ENCODE measurements around the gene ASTN2.

Gene ASTN2

DNA sequence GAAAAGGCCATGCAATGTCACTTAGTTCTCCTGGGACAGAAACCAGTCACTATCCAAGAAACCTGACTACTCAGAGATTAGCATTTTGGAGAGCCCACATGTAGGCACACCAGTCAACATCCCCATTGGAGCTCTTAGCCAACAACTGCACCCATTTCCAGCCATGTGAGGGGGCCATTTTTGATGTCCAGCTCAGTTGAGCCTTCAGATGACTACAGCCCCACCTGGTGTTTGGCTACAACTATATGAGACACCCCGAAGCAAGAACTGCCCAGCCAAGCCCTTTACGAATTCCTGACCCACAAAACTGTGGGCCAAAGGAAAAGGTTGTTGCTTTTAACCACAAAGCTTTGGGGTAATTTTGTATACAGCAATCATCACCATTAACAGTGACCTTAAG, 300.1 kb downstream of the ASTN2 start:
- DNase-seq (ENCODE audit: low read depth): no peak

DNA sequence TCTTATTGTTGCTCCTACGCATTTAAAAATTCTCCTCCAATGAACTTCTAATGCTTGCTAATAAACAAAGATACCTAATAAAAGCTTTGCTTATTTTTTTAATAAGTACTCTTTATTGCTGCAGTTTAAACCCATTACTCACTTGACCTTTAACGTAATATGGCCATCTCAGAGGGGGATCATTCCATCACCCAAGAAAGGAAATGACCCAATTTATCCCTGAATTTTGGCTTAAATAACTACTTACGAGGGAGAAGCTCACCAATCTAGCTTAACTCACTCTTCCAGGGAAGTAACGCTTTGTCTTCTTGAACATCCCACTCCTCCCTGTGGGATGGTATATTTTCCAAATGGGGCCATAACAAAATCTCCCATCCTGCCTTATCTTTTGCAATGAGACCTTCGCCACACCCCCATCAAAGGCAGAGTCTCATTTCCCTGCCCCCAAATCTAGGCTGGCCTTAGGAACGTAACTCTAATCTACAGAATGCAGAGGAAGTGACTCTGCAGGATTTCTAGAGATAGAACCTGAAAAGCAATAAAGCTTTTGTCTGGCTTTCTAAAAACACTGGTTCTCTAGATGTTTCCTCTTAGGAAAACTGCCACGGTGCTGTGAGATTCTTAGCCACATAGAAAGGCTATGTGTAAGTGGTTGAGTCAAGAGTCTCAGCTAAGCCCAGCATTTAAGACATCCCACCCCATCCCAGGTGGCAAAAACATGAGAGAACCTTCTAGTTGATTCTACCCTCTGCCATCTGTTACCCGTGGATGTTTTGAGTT, 310.0 kb downstream of the ASTN2 start:
- DNase-seq (ENCODE audit: low read depth): no peak

DNA sequence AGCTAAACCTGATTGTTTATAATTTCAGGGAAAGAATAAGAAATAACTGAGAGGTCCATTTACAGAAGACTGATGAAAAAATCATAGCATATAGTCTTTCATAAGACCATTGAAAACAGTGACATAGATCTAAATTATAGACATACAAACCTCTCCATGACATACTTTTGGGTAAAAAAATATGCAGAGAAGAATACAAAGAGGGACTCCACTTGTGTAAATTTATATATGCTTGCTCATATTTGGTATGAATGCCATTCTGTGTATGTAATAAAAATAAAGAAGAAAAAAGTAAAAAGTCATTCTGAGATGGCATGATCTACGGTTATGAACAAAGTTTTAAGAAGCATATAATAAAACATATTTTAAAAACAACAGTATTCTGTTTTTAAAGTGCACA, 310.7 kb downstream of the ASTN2 start:
- DNase-seq (ENCODE audit: low read depth): no peak

DNA sequence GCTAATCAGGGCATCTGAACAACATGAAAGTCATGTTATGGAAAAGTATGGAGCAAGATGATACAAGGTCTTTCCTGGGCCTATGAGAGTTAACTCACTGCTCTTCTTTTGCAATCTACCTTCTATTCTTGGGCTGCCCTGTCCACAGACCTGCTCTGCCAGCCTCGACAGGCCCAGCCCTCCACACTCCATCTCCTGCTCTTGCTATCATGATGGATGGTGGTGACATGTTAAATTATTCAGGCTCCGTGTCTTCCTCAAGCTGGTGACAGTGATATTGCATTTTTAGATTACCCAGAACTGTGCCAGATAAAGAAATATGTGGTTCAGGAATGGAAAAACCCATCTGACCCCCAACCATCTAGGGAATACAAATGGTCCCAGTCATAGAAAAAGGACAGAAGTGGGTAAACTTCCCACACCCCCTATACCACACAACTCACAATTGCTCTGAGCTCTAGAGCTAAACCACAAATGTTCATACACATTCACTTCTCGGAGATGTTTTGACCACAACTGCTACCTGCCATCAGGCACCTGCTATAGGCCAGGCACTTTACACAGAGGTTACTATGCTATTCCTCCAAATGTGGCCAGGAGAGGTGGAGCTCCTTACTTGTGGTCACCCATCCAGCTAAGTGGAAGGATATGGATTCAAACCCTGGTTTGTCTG, 311.3 kb downstream of the ASTN2 start:
- DNase-seq (ENCODE audit: low read depth): no peak

DNA sequence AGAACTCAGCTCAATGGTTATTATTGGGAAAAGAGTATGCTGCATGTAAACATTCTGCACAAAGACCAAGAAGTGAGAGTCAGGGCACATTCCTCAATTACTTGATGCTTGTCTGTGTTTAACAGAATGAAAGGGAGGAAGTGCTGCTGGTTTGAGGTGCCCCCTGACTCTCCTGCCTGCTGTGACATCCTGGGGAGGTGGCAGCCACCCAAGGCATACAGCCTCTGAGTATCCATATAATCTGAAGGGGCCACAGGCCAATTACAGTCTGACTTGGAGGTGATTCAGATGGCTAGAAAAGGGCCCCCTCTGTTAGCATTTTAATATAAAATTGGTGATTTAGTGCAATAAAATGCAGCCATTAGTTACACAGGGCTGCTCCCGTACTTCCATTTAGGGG, 313.8 kb downstream of the ASTN2 start:
- DNase-seq (ENCODE audit: low read depth): no peak

DNA sequence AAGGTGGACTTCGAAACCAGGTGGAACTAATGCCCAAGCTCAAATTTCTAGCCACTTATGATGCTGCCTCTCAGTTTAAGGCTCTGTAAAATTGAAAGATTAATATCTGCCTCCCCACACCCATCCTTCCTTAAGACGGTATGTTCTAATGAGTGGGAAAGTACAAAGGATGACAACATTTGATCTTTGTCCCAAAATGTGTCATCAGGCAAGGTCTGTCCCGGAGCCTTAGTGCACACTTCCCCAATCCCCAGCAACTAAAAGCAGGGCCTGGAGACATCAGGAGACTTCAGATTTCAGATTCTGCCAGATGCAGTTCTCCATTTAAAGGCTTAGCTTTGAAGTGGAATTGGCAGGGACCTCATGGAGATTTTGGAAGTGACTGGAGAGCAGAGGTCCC, 316.5 kb downstream of the ASTN2 start:
- no peak for DNase-seq (ENCODE audit: low read depth)

DNA sequence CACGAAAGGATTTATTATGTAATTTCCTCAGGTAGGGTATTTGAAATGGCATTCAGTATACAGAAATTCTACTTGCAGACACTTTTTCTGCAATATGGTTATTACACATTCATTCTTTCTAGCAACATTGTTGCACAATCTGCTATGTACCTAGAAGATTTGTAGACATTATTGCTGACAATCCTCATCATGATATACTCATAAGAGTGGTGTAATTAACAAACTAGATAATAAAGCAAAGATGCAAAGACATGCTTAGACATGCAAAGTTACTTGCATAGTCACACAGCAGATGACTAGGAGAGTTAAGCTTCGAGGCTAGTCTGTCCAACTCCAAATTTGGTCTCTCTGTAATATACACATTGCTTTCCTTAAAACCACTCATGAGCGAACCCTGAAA, 317.1 kb downstream of the ASTN2 start:
- no peak for DNase-seq (ENCODE audit: low read depth)

DNA sequence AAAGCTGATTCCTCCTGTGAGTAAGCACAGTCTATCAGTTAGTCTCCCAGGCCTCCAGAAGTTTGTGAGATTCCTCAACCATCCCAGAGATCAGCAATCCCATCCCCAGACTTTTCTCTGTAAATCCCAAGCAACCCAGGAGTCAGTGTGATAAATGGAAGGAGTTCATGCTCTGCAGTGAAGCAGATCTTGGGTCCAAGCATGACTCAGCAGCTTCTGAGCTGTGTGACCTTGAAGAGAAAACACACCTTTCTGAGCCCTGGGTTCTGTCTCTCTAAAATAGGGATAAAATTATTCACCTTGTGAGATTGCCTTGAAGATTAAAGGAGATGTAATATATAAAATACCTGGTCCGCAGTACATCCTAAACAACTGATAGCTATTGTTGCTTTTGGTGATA, 318.7 kb downstream of the ASTN2 start:
- no peak for DNase-seq (ENCODE audit: low read depth)

DNA sequence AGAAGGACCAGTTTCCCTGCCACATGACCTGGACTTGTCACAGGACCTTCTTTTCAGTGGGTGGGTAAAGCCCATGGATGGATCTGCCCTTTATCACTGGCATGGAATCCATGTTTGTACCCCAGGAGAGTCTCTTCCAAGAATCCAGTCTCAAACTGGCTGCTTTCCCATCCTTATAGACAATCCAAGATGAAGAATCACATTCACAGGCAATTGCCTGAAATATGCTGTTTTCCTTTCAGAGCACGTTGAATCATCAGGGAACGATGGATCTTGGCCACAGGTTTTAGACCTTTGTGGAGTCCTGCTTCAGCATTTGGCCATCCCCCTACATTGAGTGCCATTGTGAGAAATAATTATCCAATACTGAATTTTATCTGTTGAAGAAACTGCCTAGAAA, 319.8 kb downstream of the ASTN2 start:
- no peak for DNase-seq (ENCODE audit: low read depth)

DNA sequence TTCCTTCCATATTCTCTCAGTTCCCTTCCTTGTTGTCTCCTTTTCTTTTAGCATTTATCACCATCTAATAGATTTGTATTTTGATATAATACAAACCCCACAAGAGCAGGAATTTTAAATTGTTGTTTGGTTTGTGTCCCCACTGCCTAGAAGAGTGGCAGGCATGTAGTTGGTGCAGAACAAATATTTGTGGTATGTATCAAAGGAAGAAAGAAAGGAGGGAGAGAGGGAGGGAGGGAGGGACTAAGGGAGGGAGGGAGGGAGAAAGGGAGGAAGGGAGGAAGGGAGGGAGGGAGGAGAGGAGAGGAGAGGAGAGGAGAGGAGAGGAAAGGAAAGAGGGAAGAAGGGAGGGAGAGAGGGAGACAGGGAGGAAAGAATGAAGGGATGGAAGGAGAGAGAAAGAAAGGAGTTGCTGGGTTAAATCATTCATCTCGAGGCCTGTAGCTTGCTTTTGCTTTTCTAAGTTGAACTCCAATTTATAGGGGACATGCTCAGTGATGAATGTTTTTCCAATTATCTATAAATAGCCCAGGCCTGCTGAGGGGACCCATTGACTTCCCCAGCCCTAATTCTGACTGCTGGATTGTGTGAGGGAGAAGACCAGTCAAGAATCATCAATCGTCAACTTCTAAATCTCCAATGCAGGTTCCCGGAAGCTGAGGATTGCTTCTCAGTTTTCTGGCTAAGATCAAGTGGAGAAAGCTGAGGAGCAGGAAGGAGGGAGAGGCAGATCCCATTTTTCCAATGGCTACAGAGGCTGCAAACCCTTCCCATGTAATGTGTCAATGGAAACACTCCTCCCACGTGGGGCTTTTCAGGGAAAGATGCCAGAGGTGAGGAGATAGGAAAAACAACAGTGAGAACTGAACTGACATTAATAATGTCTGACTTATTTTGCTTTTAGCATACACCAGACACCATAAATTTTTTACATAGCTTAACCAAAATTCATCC, 320.7 kb downstream of the ASTN2 start:
- no peak for DNase-seq (ENCODE audit: low read depth)

DNA sequence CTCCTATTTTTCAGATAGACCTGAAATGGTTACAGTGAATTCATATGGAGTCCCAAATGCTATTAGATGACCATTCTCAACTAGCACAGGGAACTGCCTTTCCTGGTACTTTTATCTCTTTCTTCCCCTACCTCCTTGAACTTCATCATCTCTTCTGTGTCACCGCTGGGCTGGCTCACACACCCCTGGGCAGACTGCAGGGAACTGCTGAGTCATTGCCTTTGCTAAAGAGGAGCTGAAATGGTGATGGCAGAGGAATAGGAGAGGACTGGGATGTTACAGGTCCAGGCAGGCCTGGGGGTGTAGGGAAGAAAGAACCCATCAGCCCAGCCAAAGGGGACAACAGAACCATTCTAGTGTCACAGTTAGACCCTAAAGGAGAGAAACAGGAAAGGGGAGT, 322.3 kb downstream of the ASTN2 start:
- DNase-seq (ENCODE audit: low read depth): no peak

DNA sequence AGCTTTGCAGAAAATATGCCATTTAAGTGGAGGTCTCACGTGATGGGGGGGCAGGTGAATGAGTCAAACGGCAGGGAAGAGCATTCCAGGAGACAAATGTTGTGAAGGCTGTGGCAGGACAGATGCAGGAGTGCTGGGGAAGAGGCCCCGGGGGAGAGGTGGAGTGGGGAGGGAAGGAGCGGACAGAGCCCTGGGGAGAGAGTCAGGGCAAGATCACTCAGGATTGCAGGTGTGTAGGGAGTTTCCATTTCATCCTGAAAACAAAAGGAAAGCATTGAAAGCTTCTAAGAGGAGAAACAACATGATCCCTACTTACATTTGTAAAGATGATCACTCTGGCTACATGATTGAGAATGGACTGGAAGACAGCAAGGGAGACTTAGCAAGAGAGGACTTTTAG, 323.3 kb downstream of the ASTN2 start:
- DNase-seq (ENCODE audit: low read depth): no peak

DNA sequence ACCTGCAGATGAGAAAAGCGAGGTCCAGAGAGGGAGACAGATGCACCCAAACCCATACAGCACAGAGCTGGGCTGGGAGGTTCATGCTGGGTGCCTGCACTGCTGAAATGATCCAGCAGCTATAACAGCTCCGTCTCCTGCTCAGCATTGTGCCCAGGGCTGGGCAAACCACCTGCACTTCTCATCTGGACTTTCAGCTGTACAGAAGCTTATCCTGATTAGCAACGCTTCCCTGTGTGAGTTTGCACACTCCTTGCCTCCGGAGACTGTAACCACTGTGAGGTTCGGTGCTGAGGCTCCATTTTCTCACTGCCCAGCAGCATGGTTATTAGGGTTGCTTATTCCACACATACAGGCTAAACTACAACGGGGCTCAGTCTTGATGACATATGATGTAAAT, 326.1 kb downstream of the ASTN2 start:
- no peak for DNase-seq (ENCODE audit: low read depth)

DNA sequence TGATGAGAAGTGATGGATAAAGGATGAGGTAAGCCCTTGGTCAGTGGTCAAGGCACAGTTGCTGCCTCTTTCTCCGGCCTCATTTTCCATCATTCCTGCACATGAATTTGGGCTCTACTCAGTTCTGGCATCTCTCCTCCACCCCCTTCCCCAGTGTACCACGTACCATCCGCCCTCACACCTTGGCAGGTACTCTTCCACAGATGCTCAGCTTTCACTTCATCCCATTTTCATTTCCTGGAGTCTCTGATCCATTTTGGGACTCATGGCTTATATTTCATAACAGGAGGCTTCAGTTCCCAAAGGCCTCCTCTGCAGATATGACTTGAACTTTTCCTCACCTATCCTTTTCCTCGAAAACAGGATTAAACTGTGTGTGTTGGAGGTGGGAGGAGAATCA, 326.7 kb downstream of the ASTN2 start:
- DNase-seq (ENCODE audit: low read depth): no peak

DNA sequence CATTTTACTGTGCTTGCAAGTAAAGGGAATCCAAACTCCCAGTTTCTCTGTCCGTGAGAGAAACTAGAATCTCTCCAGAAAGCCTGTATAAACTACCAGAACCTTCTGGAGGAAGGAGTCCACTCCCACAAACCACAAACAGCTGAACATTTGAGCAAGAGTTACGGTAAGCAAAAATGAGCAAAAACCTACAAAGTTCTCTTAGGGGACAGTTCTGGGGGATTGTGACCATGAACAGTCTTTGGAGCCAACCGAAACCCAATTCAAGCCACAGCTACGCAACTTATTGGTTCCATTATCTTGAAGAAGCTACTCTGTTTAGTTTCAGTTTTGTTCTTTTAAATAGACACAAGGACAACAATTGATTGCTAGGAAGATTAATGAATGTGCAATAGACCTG, 330.6 kb downstream of the ASTN2 start:
- no peak for DNase-seq (ENCODE audit: low read depth)

DNA sequence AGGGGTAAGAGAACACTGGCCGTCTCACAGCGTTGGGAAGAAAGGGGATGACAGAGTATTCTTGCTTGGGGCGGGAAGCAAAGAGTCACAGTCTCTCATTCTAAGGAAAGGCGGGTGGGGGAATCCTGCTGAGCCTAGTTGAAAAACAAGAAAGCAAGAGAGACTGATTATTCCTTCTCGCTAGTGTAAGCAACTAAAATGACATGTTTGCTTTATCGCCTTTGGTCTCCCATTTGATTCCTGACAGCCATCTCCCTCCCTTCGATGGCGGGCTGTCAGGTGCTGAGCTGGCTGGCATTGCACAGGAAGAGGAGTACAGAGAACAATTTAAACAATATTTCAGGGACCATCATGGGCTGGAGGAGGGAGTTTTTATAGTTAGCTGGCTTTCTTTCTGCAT, 331.3 kb downstream of the ASTN2 start:
- no peak for DNase-seq (ENCODE audit: low read depth)

DNA sequence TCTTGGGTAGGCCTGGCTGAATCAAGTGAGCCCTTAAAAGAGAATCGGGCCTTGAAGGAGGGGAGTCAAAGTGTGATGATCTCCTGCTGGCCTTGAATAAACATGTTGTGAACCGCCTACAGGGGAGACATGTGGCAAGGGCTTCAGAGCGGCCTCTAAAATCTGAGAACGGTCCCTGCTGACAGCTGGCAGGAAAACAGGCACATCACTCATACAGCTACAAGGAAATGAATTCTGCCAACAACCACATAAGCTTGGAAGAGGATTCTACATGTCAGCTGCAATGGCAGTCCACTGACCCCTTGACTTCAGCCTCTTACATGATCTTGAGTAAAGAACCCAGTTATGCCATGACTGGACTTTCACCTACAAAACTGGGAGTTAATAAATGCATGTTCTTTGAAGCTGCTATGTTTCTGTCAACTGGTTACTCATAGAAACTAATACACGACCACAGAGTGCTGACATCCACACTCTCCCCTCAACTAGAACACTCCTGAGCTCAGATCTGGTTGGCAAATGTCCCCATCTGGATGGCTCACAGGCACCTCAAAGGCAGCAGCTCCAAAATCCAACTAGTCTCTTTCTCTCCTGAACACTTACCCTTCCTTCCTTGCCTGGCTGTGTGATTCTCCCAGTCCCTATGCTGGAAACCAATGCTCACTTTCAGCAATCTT, 333.1 kb downstream of the ASTN2 start:
- DNase-seq (ENCODE audit: low read depth): no peak

DNA sequence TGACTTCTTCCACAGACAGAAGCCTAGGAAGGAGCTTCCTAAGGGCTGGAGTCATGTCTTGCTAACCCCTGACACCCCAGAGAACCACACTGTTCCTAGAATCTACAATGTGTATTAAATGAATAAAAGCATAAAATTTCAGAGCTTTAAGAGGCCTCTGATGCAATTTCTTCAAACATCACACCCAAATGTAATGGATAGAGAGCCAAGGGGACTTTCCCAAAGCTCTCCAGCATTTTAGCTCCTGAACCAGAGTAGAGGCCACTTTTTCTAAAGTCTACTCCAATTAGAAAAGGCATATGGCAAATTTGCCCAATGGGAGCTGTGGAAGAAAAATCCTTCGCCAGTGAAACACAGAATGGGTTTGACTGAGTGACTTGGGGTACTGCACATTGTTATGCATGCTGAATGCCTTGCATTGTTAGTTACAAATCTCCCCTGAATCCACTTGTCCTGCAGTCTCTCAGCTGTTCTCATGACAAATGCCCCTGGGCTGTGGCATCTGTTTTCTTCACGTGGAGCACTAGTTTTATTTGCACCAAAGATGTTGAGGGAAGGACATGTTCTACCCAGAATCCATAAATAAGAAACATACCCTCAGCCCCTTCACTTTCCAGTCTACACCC, 334.0 kb downstream of the ASTN2 start:
- no peak for DNase-seq (ENCODE audit: low read depth)

DNA sequence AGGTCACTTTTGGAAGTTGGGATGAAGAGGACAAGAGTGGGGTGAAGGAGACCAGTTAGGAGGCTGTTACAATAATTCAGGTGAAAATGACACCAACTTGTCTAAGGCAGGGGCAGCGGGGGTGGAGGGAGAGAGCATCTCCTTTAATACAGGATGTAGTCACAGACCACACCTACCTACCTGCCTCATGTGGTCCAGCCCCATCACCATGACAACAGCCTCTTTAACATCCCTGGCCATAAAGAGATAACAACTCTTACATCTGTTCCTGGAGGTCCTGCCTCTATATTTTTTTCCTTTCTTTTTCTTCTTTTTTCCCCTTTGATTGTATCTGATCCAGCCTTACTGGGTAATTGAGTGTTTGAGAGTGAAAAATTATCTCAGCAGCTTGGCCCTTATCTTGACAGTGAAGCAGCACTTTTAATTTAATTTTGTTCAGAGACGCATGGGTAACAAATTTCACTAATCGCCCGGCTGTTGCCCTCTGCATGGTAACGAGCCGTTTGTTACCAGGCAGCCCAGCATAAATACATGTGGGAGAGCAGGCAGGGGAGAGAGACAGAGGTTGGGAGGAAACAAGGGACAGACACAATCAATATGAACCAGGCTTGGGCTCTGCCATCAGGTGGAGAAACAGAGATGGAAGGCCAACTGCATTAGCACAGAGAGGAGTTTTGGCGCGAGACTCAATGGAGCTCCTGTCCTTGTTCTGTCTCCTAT, 338.1 kb downstream of the ASTN2 start:
- no peak for DNase-seq (ENCODE audit: low read depth)

DNA sequence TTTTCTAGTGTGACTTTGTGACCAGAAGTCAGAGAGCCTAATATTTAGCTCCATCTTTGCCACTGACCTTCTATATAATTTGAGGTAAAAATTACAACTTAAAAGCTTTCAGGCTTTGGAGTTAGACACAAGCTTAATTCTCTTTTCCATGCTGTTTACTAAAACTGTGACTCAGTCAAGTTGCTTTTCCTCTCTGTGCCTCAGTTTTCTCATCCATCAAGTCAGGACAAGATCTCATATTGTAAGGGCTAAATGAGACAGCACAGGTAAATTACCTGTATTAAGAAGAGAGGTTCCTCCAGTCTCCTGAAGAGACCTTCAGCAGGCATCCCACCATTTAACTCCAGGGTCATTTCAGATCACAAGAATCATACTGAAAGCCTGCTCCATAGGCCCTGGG, 339.2 kb downstream of the ASTN2 start:
- no peak for DNase-seq (ENCODE audit: low read depth)

Data from activated T-cell treated with anti-CD3 and anti-CD28 coated beads for 48 hours (primary cell).